HEK293T (cell line): ENCODE results near the gene VPS45.

Experiments used
- CTCF ChIA-PET: fragments of 350-600 bp; formaldehyde crosslinking; extraction: SDS; loops from one replicate; lab custom pipeline; 2021; ENCODE audit warnings: antibody characterized with exemption, inconsistent platforms; lab: Yijun Ruan, JAX
- POLR2A ChIA-PET: fragments of 350-600 bp; formaldehyde crosslinking; extraction: SDS; loops from one replicate; lab custom pipeline; 2020; ENCODE audit warnings: antibody characterized with exemption, inconsistent platforms; lab: Yijun Ruan, JAX
- DNase-seq: peaks from one replicate; pipeline ENCODE4 v3.0.0; 2012; ENCODE audit warnings: mixed read lengths; ENCODE audit errors: extremely low spot score
- ARNT ChIP-seq: fragments of 450-650 bp; IDR thresholded peaks from 2 replicates; pipeline ENCODE4 v1.6.1; 2017; ENCODE audit warnings: mild to moderate bottlenecking
- BHLHE40 ChIP-seq: fragments of 450-650 bp; IDR thresholded peaks from 2 replicates; pipeline ENCODE4 v1.6.1; 2016; ENCODE audit warnings: mild to moderate bottlenecking, moderate library complexity, borderline replicate concordance
- CTBP1 ChIP-seq: fragments of 450-650 bp; IDR thresholded peaks from 2 replicates; pipeline ENCODE4 v1.6.1; 2016; ENCODE audit warnings: borderline replicate concordance
- ELF4 ChIP-seq: fragments of 450-650 bp; IDR thresholded peaks from 2 replicates; pipeline ENCODE4 v1.6.1; 2017; ENCODE audit warnings: antibody characterized with exemption
- FOXA1 ChIP-seq: fragments of 450-650 bp; IDR thresholded peaks from 2 replicates; pipeline ENCODE4 v1.6.1; 2016; ENCODE audit warnings: mild to moderate bottlenecking
- FOXK2 ChIP-seq: fragments of 450-650 bp; IDR thresholded peaks from 2 replicates; pipeline ENCODE4 v1.6.1; 2016; ENCODE audit warnings: mild to moderate bottlenecking
- FOXM1 ChIP-seq: fragments of 450-650 bp; IDR thresholded peaks from 2 replicates; pipeline ENCODE4 v1.6.1; 2017; ENCODE audit warnings: mild to moderate bottlenecking, borderline replicate concordance
- HDGF ChIP-seq: fragments of 450-650 bp; IDR thresholded peaks from 2 replicates; pipeline ENCODE4 v1.6.1; 2017; ENCODE audit warnings: antibody characterized with exemption, borderline replicate concordance
- L3MBTL2 ChIP-seq: fragments of 450-650 bp; conservative IDR thresholded peaks from 2 replicates; pipeline ENCODE4 v1.6.1; 2016; ENCODE audit warnings: mild to moderate bottlenecking
- LEF1 ChIP-seq: fragments of 450-650 bp; IDR thresholded peaks from 2 replicates; pipeline ENCODE4 v1.6.1; 2017; ENCODE audit warnings: mild to moderate bottlenecking, borderline replicate concordance
- NFRKB ChIP-seq: fragments of 450-650 bp; IDR thresholded peaks from 2 replicates; pipeline ENCODE4 v1.6.1; 2016; ENCODE audit warnings: mild to moderate bottlenecking, moderate library complexity
- SP1 ChIP-seq: fragments of 450-650 bp; IDR thresholded peaks from 2 replicates; pipeline ENCODE4 v1.6.1; 2017
- SUZ12 ChIP-seq: fragments of 450-650 bp; IDR thresholded peaks from 2 replicates; pipeline ENCODE4 v1.6.1; 2016; ENCODE audit warnings: mild to moderate bottlenecking
- TARDBP ChIP-seq: fragments of 450-650 bp; IDR thresholded peaks from 2 replicates; pipeline ENCODE4 v1.6.1; 2016
- ZNF384 ChIP-seq: fragments of 450-650 bp; IDR thresholded peaks from 2 replicates; pipeline ENCODE4 v1.6.1; 2016
- TF ChIP-seq, protein P1 (sequence below): fragments of 450-650 bp; IDR thresholded peaks from 2 replicates; pipeline ENCODE4 v1.6.1; 2016

The VPS45 gene

DNA sequence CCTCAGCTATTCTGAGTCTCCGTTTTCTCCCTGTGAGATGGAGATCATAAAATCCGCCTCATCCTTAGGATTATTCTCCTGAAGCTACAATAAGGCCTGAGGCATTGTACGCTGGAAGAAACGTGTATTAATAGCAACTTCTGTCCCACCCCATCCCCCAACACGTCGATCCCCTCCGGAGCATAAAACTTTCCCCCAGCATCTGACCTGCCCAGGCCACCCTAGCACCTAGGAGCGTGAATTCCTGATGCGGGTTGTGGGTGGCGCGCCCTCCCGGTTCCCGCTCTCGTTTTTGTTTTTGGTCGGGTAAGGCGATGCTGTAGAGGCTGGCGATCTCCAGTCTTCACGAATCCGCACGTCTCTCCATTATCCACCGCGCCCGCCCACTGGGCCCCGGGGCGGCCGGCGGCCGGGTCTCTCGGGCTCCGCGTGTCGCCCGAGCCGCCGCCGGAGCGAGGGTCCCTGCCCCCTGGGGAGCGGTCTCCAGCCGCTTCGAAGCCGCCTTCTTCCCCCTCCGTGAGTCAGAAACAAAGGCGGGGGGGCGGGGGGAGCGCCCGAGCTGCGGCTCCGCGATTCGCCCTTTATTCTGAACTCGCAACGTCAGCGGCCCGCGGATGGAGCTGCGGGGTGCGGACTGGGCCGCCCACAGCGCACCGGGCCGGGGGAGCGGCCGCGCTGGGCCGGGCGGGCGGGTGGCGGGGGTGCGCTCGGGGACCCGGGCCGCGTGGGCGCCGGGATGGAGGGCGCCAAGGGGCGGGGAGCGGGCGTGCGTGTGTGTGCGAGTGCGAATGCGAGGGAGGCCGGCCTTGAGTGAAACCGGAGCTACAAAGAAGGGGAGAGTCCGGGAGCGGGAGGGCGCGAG lies 81.9 kb downstream of the VPS45 start, which contains the start of gene PLEKHO1:
Gene PLEKHO1 (plus strand): TSS at position 646 of the 862 bp plus-strand sequence. CDS start 342 bp downstream, outside the sequence.
- ChIA-PET POLR2A (interaction anchor here (0.8 to 2.6 kb wide), 7 partner anchors 9 to 262 kb away, joined by 3 to 15 read pairs (median 4); partner anchors contain the start of gene VPS45), CTCF (interaction anchor here (0.8 kb wide), 1 partner anchor 16 kb away, joined by 4 read pairs; no protein-coding TSS in a partner anchor)
- TF ChIP-seq LEF1 (no peak), ZNF384 (no peak), CTBP1 (0 out of 2 replicates have a peak, but pooled peaks have one; percentile 27), ARNT (no peak), ELF4 (no peak), SP1 (no peak), FOXK2 (no peak), HDGF (no peak), BHLHE40 (no peak), SUZ12 (no peak), FOXM1 (peak; percentile 84; the same call in 1 of the 2 replicates), NFRKB (no peak)
- DNase-seq: peak; percentile 83

DNA sequence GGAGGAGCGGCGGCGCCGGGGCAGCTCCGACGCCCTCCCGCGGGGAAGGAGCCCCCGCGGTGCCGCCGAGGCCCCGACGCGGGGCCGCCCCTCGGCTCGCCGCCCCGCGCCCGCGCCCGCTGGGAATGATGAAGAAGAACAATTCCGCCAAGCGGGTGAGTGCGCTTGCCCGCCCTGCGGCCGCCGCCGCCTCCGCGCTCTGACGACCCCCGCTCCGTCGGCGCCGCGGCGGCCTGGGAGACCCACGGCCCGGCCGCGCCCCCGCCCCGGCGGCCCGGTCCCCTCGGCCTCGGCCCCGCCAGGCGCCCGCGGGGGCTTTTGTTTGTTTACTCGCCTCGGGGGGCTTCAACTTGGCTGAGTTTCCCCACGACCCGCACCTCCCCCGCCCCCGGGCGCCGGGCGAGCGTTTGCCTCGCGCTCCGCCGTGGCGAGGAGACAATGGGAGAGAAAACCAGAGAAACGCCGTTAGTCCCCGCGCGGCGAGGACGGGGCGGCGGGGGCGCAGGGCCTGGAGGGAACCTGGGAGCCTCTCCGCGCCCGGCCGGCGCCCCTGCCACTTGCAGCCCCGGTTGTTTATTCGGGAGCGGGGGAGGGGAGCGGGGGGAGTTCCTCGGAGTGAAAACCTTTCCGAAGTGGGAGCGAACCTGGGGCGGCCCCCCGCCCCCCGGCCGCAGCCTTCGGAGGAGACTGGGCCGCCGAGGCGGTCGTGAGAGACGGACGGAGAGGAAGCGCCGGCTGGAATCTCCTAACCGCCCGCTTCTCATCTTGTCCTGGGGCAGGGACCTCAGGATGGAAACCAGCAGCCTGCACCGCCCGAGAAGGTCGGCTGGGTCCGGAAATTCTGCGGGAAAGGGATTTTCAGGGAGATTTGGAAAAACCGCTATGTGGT lies 82.8 kb downstream of the VPS45 start:
- DNase-seq: peak; percentile 49
- CTCF ChIA-PET: interaction anchor here (0.8 to 1.1 kb wide), 2 partner anchors 11 to 15 kb away, joined by 4 read pairs; no protein-coding TSS in a partner anchor
- TF ChIP-seq BHLHE40 (no peak), FOXA1 (no peak), FOXM1 (no peak), FOXK2 (no peak), ZNF384 (no peak), SUZ12 (no peak), L3MBTL2 (no peak), SP1 (no peak), NFRKB (no peak), ARNT (no peak), ELF4 (no peak), CTBP1 (no peak), TARDBP (no peak)

DNA sequence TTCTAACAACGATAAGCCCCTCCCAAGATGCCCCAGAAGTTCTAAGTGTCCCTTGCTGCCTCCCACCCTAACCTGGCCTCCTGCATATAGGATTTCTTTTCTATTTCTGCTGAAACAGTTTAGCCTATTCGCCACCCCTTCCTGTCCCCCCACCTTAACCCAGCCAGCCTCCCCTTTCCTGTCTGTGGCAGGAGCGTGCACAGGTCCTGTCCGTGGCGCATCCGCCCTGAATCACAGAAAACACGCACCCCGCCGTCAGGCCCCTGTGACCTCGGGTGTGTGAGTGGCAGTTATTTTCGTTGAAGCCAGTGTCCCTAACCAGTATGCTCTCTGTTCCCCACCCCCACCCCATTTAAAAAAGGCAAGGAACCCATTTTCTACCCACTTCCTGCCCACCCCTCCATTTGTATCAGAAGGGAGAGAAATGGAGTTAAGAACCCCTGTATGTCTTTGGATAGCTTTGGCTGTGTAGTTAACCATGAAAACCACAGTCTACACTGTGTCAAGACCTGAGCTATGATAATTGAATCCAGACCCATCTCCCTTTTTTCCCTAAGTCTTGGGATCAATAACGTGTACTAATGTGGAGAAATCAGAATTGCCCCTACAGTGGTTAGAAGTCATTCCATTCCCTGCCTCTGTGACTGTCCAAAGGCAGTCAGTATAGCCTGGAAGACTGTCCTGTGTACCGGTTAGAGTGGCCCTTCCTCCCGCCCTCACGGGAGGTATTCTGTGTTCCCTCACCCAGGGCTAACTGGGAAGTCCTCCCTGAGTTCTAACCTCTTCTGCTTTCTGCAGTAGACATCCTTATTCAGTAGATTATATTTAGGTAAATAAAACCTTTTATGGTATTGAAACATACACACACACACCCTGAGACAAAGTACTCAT lies 84.0 kb downstream of the VPS45 start:
- DNase-seq: no peak
- no peak for TF ChIP-seq FOXK2
- TF ChIP-seq FOXM1: no peak
- TF ChIP-seq SUZ12: no peak
- TF ChIP-seq ELF4: no peak
- no peak for TF ChIP-seq NFRKB
- TF ChIP-seq TARDBP: no peak
- TF ChIP-seq FOXA1: no peak
- no peak for TF ChIP-seq BHLHE40
- no peak for TF ChIP-seq ARNT
- TF ChIP-seq HDGF: no peak
- no peak for TF ChIP-seq CTBP1
- TF ChIP-seq LEF1: no peak
- TF ChIP-seq ZNF384: no peak
- no peak for TF ChIP-seq L3MBTL2
- no peak for TF ChIP-seq SP1
- TF ChIP-seq, protein P1, sequence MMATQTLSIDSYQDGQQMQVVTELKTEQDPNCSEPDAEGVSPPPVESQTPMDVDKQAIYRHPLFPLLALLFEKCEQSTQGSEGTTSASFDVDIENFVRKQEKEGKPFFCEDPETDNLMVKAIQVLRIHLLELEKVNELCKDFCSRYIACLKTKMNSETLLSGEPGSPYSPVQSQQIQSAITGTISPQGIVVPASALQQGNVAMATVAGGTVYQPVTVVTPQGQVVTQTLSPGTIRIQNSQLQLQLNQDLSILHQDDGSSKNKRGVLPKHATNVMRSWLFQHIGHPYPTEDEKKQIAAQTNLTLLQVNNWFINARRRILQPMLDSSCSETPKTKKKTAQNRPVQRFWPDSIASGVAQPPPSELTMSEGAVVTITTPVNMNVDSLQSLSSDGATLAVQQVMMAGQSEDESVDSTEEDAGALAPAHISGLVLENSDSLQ: no peak
- CTCF ChIA-PET: interaction anchor here (0.6 to 1.1 kb wide), 3 partner anchors 10 to 59 kb away, joined by 3 to 4 read pairs (median 3); no protein-coding TSS in a partner anchor
- POLR2A ChIA-PET: interaction anchor here (1.0 to 2.6 kb wide), 3 partner anchors 10 to 84 kb away, joined by 3 to 15 read pairs (median 6); partner anchors contain the start of genes ANP32E and VPS45

More for the DNA sequence above, 82.8 kb downstream of the VPS45 start:
- POLR2A ChIA-PET: interaction anchor here (0.8 to 2.6 kb wide), 7 partner anchors 10 to 263 kb away, joined by 3 to 15 read pairs (median 4); partner anchors contain the start of gene VPS45

DNA sequence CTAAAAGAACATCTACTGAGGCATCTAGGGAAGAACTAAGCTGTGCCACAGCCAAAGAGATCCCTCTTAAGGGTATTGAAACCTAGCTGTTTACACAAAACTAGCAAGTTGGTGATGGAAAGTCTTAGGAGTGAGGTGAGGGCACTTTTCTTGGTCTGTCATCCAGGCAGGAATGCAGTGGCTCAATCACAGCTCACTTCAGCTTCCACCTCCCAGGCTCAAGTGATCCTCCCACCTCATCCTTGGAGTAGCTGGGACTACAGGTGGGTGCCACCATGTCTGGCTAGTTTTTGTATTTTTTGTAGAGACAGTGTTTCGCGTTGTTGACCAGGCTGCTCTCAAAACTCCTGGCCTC lies 84.6 kb downstream of the VPS45 start:
- TF ChIP-seq BHLHE40 (no peak), LEF1 (no peak), FOXA1 (no peak), L3MBTL2 (no peak), FOXK2 (no peak), HDGF (no peak), TARDBP (no peak), CTBP1 (no peak), SUZ12 (no peak), NFRKB (no peak), FOXM1 (no peak), ELF4 (no peak), SP1 (no peak), ZNF384 (no peak), ARNT (no peak)
- TF ChIP-seq, protein P1: no peak
- ChIA-PET CTCF (interaction anchor here (0.6 to 0.9 kb wide), 2 partner anchors 10 to 60 kb away, joined by 3 read pairs; no protein-coding TSS in a partner anchor), POLR2A (interaction anchor here (1.0 to 1.2 kb wide), 2 partner anchors 9 to 84 kb away, joined by 3 to 6 read pairs; partner anchors contain the start of gene ANP32E)
- no peak for DNase-seq
